Cardiac fibroblast (primary cell): ENCODE measurements around the gene ALG5.

Experiments
- DNase-seq, 2 donors: peaks; one replicate each; pipeline versions ENCODE4 v3.0.0 to v3.0.0-alpha.2; 2010; ENCODE audit warnings: low read depth in 2 of 2
- H3K4me3 ChIP-seq, 2 donors: replicated peaks in 1 of 2; 1 replicate in 1 of 2; 2 replicates in 1 of 2; pipeline ENCODE4 v1.5.1; 2011; ENCODE audit warnings: low read depth in 2 of 2, low read length in 2 of 2, mild to moderate bottlenecking in 2 of 2, moderate library complexity in 1 of 2
- CTCF ChIP-seq: IDR thresholded peaks from one replicate; pipeline ENCODE4 v1.5.1; 2011; ENCODE audit warnings: low read depth, mild to moderate bottlenecking, low read length, inconsistent platforms

The ALG5 gene

GRCh38 chr13:36925603-36926002, 73.5 kb downstream of the ALG5 start:
- no peak overlapping the region for H3K4me3 ChIP-seq
- DNase-seq = no peak
- TF ChIP-seq CTCF = no peak

- TF ChIP-seq CTCF = no peak
- no peak for DNase-seq
- no peak overlapping the region for H3K4me3 ChIP-seq
Observed at GRCh38 chr13:36924001-36924400, 75.1 kb downstream of the ALG5 start.

- no peak for DNase-seq
- TF ChIP-seq CTCF = no peak
- H3K4me3 ChIP-seq = no peak overlapping the region
Observed at GRCh38 chr13:36921631-36922301, 77.4 kb downstream of the ALG5 start.

GRCh38 chr13:36920616-36921185, 78.4 kb downstream of the ALG5 start:
- no peak for DNase-seq
- peak overlapping the region; percentile 12 to 69 for H3K4me3 ChIP-seq
- TF ChIP-seq CTCF = no peak

GRCh38 chr13:36919833-36920615, 79.1 kb downstream of the ALG5 start, which contains the start of gene SMAD9:
Gene SMAD9 (minus strand): TSS chr13:36920238. CDS start chr13:36879689, 40,549 bp downstream.
- peak; percentile 61 to 79 for DNase-seq
- TF ChIP-seq CTCF = no peak
- H3K4me3 ChIP-seq = peak within 1 kb of the TSS; percentile 69

GRCh38 chr13:36919171-36919832, 79.8 kb downstream of the ALG5 start:
- H3K4me3 ChIP-seq = peak overlapping the region; percentile 69
- DNase-seq = peak; percentile 4 to 39
- TF ChIP-seq CTCF = no peak
